HPDE6-E6E7 (cell line): ENCODE data around the gene TPD52L1.

Experiments used
- DNase-seq: peaks from one replicate; pipeline ENCODE4 v3.0.0; 2011; ENCODE audit warnings: missing footprints; ENCODE audit errors: extremely low spot score

TPD52L1 gene

GRCh38 chr6:125236536-125237327, 83.2 kb downstream of the TPD52L1 start:
- no peak for DNase-seq

- no peak for DNase-seq
These were observed 84.2 kb downstream of the TPD52L1 start for GRCh38 chr6:125237764-125238163.

- DNase-seq, result no peak
These were observed 91.5 kb downstream of the TPD52L1 start for GRCh38 chr6:125245109-125245508.

GRCh38 chr6:125245523-125246264, 92.1 kb downstream of the TPD52L1 start:
- DNase-seq, result no peak

- DNase-seq, result no peak
These were observed 93.0 kb downstream of the TPD52L1 start for GRCh38 chr6:125246566-125246965.

GRCh38 chr6:125248136-125248535, 94.6 kb downstream of the TPD52L1 start:
- no peak for DNase-seq

- no peak for DNase-seq
These were observed 96.9 kb downstream of the TPD52L1 start for GRCh38 chr6:125250511-125250910.

GRCh38 chr6:125251516-125252220, 98.1 kb downstream of the TPD52L1 start:
- DNase-seq, result no peak

- no peak for DNase-seq
These were observed 99.3 kb downstream of the TPD52L1 start for GRCh38 chr6:125252891-125253290.

- DNase-seq, result no peak
These were observed 100.3 kb downstream of the TPD52L1 start for GRCh38 chr6:125253881-125254280.

GRCh38 chr6:125254321-125254720, 100.7 kb downstream of the TPD52L1 start:
- DNase-seq, result no peak

GRCh38 chr6:125255201-125255600, 101.6 kb downstream of the TPD52L1 start:
- no peak for DNase-seq

- no peak for DNase-seq
These were observed 103.8 kb downstream of the TPD52L1 start for GRCh38 chr6:125257351-125257750.

- no peak for DNase-seq
These were observed 105.2 kb downstream of the TPD52L1 start for GRCh38 chr6:125258651-125259353.

- DNase-seq, result no peak
These were observed 105.8 kb downstream of the TPD52L1 start for GRCh38 chr6:125259354-125259736.

GRCh38 chr6:125262016-125263013, 108.7 kb downstream of the TPD52L1 start:
- no peak for DNase-seq

GRCh38 chr6:125264476-125264875, 110.9 kb downstream of the TPD52L1 start:
- no peak for DNase-seq

GRCh38 chr6:125267806-125268523, 114.4 kb downstream of the TPD52L1 start:
- no peak for DNase-seq

GRCh38 chr6:125268765-125269164, 115.2 kb downstream of the TPD52L1 start:
- DNase-seq, result no peak
